HG02840 (cell line): ENCODE measurements around the gene KHK.
"Not testable (repeated sequence)": the region's sequence is repeated elsewhere in the genome, so short reads cannot be mapped to it uniquely, and the experiment has no call there.

ENCODE experiments used
- ATAC-seq: cut with Tn5 transposase; IDR thresholded peaks from one replicate; pipeline ENCODE4 v1.9.1; 2021; ENCODE audit warnings: mild to moderate bottlenecking, moderate library complexity, moderate number of reproducible peaks; ENCODE audit not compliant: unreplicated experiment, low FRiP score

KHK gene

DNA sequence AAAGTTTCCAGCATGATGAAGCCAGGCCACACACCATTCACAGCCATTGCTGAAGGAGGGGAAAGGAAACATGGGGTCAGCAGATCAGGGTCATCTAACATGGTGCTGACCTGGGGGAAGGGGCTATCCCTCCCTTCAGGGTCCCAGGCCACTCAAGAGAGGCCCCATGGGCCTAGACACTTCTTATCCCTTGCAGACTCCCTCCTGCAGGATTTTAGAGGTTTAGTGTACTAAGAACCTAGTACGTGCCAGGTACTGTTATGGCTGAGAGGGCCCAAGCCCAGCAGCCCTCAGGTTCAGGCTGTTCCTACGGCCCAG lies 8.8 kb downstream of the KHK start:
- ATAC-seq: no peak

DNA sequence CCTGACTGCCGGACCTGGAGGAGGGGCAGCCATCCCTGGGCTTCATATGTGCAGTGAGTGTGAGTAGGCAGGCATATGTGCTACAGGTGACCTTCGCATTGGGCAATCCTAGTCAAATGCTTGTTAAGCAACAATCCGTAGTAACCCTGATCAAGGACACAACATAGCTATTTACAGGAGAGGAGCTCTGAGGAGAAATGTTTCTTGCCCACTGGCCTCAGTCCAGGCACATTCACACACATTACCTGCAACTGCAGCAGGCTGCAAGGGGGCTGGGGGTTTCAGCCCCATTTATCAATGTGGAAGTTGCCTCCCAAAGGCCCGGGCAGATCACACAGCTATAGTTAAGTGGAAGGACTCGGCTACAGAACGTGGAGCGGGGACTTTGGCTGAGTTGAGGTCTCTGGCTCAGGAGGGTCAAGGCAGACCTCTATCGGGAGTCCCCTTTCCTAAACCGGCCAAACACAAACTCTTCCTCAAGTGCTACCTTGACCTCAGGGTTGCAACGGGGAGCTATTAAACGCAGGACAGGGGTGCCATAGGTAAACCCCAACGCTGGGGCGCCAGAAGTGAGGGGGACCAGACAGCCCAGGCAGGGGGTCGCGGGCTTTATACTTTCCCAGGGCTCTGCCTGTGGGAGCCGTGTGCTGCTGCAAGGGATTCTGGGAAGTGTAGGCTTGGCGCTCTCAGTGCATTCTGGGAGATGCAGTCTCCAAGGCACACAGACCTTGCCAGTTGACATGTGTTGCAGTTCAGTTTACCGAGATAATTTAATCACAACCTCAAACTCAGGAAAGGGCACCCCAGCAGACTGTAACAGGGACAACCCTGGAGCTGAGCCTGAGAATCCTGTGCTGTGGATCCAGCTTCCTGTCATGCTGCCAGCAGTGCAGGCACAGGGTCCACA lies 9.4 kb downstream of the KHK start:
- no peak for ATAC-seq

DNA sequence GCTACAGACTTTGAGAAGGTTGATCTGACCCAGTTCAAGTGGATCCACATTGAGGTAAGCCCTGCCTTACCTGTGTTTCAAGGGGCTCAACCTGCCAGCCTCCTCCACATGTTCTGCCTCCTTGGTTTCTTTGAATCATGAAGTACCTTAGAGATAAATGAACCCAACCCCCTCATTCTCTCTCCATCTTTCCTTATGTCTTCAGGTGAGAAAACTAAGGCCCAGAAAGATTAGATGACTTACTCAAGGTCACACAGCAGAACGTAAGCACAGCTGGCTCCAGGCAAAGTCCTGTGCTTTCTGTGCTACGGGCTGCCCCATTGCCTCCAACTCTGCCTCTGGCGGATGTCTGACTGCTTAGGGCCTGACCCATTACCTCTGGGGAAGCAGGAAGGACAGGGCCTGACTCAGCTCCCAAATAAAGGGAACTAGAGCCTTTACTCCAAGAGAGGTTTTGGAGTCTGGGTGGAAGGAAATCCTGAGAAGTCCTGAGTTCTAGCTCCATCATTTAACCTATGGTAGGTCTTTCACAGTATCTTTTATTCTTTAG lies 10.3 kb downstream of the KHK start:
- no peak for ATAC-seq

- no peak for ATAC-seq
Observed at GRCh38 chr2:27097341-27097740, 10.8 kb downstream of the KHK start.

DNA sequence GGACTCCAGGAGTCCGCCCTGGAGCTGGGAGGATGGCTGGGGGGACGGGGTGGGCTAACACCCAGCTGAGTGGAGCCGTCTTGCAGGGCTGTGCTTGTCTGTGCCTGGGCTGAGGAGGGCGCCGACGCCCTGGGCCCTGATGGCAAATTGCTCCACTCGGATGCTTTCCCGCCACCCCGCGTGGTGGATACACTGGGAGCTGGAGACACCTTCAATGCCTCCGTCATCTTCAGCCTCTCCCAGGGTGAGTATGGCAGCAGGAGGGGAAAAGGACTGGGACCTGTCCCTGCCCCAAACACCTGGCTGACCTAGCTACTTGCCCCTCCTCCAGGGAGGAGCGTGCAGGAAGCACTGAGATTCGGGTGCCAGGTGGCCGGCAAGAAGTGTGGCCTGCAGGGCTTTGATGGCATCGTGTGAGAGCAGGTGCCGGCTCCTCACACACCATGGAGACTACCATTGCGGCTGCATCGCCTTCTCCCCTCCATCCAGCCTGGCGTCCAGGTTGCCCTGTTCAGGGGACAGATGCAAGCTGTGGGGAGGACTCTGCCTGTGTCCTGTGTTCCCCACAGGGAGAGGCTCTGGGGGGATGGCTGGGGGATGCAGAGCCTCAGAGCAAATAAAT lies 12.9 kb downstream of the KHK start:
- ATAC-seq: no peak

GRCh38 chr2:27100036-27100435 lies 13.5 kb downstream of the KHK start:
- ATAC-seq: no peak

DNA sequence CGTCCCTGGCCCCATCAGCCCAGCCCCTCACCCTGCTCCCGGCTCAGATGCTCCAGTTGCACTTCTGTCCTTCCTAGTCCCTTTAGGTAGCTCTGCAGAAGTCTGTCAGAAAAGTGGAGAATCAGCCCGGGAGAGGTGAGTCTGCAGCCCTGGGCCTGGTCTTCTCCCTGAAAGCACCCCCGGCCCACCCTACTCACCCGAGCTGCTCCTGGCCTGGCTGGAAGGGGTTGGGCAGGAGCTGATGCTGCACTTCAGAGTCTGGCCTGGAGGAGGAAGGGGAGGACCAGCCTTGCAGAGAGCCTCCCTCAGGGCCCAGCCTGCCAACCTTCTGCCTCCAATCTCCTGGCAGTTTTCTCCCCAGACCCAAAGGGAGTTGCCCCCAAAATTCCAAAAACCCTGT lies 15.8 kb downstream of the KHK start:
- no peak for ATAC-seq

DNA sequence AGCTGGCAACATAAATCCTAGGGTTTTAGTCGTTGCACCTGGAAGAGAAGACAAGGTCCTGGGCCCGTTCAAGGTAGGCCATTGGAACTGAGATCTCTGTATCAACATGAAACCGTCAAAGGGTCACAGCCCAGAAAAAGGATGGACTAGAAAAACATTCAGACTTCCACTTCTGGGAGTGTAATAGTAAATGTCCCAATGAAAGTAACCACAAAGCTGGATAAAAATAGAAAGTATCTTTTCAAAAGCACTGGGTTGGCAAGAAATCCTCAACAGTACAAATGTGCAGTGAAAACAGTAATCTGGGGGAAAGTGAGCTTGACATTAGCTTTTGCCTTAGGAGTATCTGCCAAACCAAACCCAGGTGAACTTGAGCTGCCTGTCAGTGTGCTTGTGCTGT lies 19.4 kb downstream of the KHK start:
- no peak for ATAC-seq

- ATAC-seq: no peak
Observed at GRCh38 chr2:27108221-27108620, 21.6 kb downstream of the KHK start.

- no peak for ATAC-seq
Observed at GRCh38 chr2:27109083-27109482, 22.5 kb downstream of the KHK start.

DNA sequence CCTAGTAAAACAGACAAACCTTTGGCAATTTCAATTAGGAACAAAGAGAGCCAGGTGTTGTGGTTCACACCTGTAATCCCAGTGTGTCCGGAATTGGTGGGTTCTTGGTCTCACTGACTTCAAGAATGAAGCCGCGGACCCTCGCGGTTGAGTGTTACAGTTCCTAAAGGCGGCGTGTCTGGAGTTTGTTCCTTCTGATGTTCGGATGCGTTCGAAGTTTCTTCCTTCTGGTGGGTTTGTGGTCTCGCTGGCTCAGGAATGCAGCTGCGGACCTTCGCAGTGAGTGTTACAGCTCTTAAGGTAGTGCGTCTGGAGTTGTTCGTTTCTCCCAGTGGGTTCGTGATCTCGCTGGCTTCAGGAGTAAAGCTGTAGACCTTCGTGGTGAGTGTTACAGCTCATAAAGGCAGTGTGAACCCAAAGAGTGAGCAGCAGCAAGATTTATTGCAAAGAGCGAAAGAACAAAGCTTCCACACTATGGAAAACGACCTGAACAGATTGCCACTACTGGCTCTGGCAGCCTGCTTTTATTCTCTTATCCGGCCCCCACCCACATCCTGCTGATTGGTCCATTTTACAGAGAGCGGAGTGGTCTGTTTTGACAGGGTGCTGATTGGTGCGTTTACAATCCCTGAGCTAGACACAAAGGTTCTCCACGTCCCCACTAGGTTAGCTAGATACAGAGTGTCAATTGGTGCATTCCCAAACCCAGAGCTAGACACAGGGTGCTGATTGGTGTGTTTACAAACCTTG lies 24.2 kb downstream of the KHK start:
- ATAC-seq: not testable (repeated sequence)

DNA sequence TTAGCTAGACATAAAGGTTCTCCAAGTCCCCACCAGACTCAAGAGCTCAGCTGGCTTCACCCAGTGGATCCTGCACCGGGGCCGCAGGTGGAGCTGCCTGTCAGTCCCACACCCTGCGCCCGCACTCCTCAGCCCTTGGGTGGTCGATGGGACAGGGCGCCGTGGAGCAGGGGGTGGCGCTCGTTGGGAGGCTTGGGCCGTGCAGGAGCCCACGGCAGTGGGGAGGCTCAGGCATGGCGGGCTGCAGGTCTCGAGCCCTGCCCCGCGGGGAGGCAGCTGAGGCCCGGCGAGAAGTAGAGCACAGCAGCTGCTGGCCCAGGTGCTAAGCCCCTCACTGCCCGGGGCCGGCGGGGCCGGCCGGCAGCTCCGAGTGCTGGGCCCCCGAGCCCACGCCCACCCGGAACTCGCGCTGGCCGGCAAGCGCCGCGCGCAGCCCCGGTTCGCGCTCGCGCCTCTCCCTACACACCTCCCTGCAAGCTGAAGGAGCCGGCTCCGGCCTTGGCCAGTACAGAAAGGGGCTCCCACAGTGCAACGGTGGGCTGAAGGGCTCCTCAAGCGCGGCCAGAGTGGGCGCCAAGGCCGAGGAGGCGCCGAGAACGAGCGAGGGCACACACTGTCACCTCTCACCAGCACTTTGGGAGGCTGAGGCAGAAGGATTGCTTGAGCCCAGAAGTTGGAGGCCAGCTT lies 25.0 kb downstream of the KHK start:
- not testable (repeated sequence) for ATAC-seq

DNA sequence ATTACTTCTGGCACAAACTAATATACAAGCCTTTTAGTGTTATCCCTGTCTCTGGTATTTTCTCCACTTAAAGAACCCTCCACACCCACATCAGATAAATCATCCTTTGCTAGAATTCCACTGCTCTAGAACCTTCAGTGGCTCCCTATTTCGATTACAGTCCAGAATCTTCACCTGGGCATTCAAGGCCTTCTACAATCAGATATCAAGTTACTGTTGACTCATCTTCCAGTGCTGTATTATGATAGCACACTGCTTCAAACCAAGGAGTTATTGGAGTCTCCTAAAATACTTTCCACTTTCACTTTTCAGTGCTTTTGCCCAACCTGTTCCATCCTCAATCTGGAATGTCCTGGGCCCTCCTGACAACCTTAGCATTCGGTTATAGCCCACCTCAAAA lies 28.9 kb downstream of the KHK start:
- no peak for ATAC-seq

- ATAC-seq: no peak
Observed at GRCh38 chr2:27117995-27118524, 31.5 kb downstream of the KHK start.

DNA sequence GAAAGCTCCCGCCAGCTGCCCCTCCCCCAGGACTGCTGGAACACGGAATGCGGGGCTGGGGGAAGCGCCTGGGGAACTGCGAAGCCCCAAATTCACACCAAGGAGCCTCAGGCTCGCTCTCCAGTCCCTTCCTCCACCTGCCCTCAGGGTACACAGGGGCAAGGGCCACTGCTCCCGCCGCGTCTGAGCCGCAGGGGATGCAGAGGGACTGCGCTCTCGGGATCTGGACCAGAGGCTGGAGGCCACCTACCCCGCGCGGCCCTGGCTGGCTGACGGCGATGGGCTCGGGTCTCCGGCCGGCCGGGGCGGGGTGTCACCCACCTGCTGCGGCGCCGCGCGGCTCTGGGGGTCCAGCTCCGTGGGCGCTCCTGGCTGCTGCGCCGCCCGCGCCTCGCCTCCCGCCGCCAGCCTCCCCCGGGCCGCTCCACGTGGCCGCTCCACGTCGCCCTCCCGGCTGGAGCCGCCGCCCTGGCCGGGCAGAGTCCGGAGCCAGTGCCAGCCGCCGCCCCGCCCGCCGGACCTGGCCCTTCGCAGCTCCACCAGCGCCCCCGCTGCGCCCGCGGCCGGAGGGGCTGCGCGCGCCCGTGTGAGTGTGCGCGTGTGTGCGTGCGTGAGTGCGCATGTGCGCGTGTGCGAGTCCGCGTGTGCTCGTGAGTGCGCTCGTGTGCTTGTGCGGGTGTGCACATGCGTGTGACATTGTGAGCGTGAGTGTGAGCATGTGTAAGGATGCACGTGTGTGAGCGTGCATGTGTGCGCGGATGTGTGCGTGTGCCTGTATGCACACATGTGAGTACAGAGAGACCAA lies 32.2 kb downstream of the KHK start, which contains the start of gene CGREF1:
CGREF1 (minus strand) TSS at position 604 of the 805 bp plus-strand sequence. CDS start 14,762 bp downstream, outside the sequence.
- no peak for ATAC-seq

GRCh38 chr2:27119330-27119670 lies 32.7 kb downstream of the KHK start:
- ATAC-seq: not testable (repeated sequence)

DNA sequence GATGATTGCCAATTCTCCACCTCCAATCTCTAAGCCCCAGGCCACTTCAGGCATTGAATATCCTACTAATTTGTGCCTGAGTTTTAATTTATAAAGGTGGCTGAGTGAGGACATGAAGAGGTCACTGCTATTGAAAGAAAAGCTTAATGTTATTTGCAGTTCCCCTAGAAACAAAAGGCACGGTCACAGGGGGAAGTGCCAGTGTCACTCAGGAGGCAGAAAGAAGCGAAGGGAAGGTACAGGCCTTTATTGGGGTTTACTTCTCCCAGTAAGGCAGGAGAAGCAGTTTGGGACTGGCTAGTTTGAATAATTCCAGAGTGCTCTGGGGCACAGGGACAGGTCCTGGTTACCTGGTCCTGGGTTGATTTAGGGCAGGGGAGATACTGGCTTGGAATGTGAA lies 35.3 kb downstream of the KHK start:
- ATAC-seq: no peak

GRCh38 chr2:27122791-27123190 lies 36.2 kb downstream of the KHK start:
- no peak for ATAC-seq

GRCh38 chr2:27123302-27124150 lies 37.0 kb downstream of the KHK start, which contains the start of gene ABHD1:
Gene ABHD1, plus strand, starts transcription at chr2:27123815. Its CDS starts 134 bp downstream, at chr2:27123949.
- ATAC-seq: no peak
